Parathyroid adenoma (tissue), 2 donors: ENCODE results near the gene FSIP1.

Experiments used
- H2AFZ ChIP-seq: fragments of 300-600 bp; sonication (generic); one replicate; pipeline ENCODE4 v1.7.0; 2017; ENCODE audit warnings: antibody characterized with exemption, mild to moderate bottlenecking
- H3K27ac ChIP-seq: fragments of 300-600 bp; sonication (generic); one replicate; pipeline ENCODE4 v1.7.0; 2017
- H3K27me3 ChIP-seq: fragments of 300-600 bp; sonication (generic); one replicate; pipeline ENCODE4 v1.7.0; 2017; ENCODE audit warnings: low read length; ENCODE audit not compliant: control insufficient read depth, insufficient read depth
- H3K36me3 ChIP-seq: fragments of 300-600 bp; sonication (generic); one replicate; pipeline ENCODE4 v1.7.0; 2017; ENCODE audit warnings: low read length; ENCODE audit not compliant: control insufficient read depth, insufficient read depth
- H3K4me1 ChIP-seq: fragments of 300-600 bp; sonication (generic); one replicate; pipeline ENCODE4 v1.7.0; 2017; ENCODE audit warnings: control low read depth
- H3K4me2 ChIP-seq: fragments of 300-600 bp; sonication (generic); one replicate; pipeline ENCODE4 v1.7.0; 2017; ENCODE audit warnings: low read length
- H3K4me3 ChIP-seq: fragments of 300-600 bp; sonication (generic); one replicate; pipeline ENCODE4 v1.7.0; 2017; ENCODE audit warnings: low read depth, low read length
- H3K79me2 ChIP-seq: fragments of 300-600 bp; sonication (generic); one replicate; pipeline ENCODE4 v1.7.0; 2017; ENCODE audit warnings: control low read depth
- H3K9ac ChIP-seq: fragments of 300-600 bp; sonication (generic); one replicate; pipeline ENCODE4 v1.7.0; 2017; ENCODE audit warnings: mild to moderate bottlenecking
- H3K9me3 ChIP-seq: fragments of 300-600 bp; sonication (generic); one replicate; pipeline ENCODE4 v1.7.0; 2017; ENCODE audit warnings: low read length; ENCODE audit not compliant: control insufficient read depth
- CTCF ChIP-seq: fragments of 300-600 bp; sonication (generic); IDR thresholded peaks from one replicate; pipeline ENCODE4 v1.7.0; 2017; ENCODE audit warnings: antibody characterized with exemption, mild to moderate bottlenecking
- donor health status: primary hyperparathyroidism.

Gene FSIP1

GRCh38 chr15:39622660-39623516, 159.8 kb downstream of the FSIP1 start:
- H3K27me3 ChIP-seq = no peaks in the 10 kb centered on the region
- no peaks in the 10 kb centered on the region for H3K36me3 ChIP-seq
- H3K4me2 ChIP-seq = no peak overlapping the region
- H2AFZ ChIP-seq = no peak overlapping the region
- H3K9me3 ChIP-seq = no peaks in the 10 kb centered on the region
- no peak for TF ChIP-seq CTCF
- no peak overlapping the region for H3K4me3 ChIP-seq
- H3K79me2 ChIP-seq = no peaks in the 10 kb centered on the region
- H3K9ac ChIP-seq = no peak overlapping the region
- no peaks in the 10 kb centered on the region for H3K4me1 ChIP-seq
- H3K27ac ChIP-seq = no peak overlapping the region

- no peak for TF ChIP-seq CTCF
- H3K4me2 ChIP-seq = no peak overlapping the region
- H3K9ac ChIP-seq = no peak overlapping the region
- no peaks in the 10 kb centered on the region for H3K27me3 ChIP-seq
- H3K27ac ChIP-seq = no peak overlapping the region
- H3K4me1 ChIP-seq = no peaks in the 10 kb centered on the region
- no peak overlapping the region for H3K4me3 ChIP-seq
- no peaks in the 10 kb centered on the region for H3K36me3 ChIP-seq
- H3K9me3 ChIP-seq = no peaks in the 10 kb centered on the region
- H2AFZ ChIP-seq = no peak overlapping the region
- H3K79me2 ChIP-seq = no peaks in the 10 kb centered on the region
Measured at GRCh38 chr15:39621976-39622375, 160.7 kb downstream of the FSIP1 start.

- Histone ChIP-seq H3K4me3 (no peak overlapping the region), H3K4me2 (no peak overlapping the region), H3K79me2 (no peaks in the 10 kb centered on the region), H3K9me3 (no peaks in the 10 kb centered on the region), H3K4me1 (no peaks in the 10 kb centered on the region), H3K27me3 (no peaks in the 10 kb centered on the region), H2AFZ (no peak overlapping the region), H3K36me3 (no peaks in the 10 kb centered on the region), H3K9ac (no peak overlapping the region), H3K27ac (no peak overlapping the region)
- TF ChIP-seq CTCF = no peak
Measured at GRCh38 chr15:39621210-39621609, 161.4 kb downstream of the FSIP1 start.

GRCh38 chr15:39618063-39618823, 164.4 kb downstream of the FSIP1 start:
- Histone ChIP-seq H3K27me3 (no peaks in the 10 kb centered on the region), H3K4me2 (no peak overlapping the region), H2AFZ (no peak overlapping the region), H3K9me3 (no peaks in the 10 kb centered on the region), H3K27ac (no peak overlapping the region), H3K9ac (no peak overlapping the region), H3K4me3 (no peak overlapping the region), H3K4me1 (no peaks in the 10 kb centered on the region), H3K36me3 (no peaks in the 10 kb centered on the region), H3K79me2 (no peaks in the 10 kb centered on the region)
- TF ChIP-seq CTCF = no peak
